Activated T-helper 1 cell treated with anti-CD3 and anti-CD28 coated beads, Interleukin-12 subunit alpha, Interleukin-12 subunit beta, Interleukin-2, Interleukin-4 antibody, amounts not matched to agents 30 ng/mL and 10 ng/mL and 1 ng/mL, durations not matched to agents 14 hours and 24 hours and 36 hours (primary cell): ENCODE data around the gene JAKMIP3. TPM values are rescaled to one million over a fixed set of nuclear protein-coding genes. Genes with fewer than 3 reads are reported as not detected.
A peak's percentile ranks its signal among the peaks of the same experiment; 100 is the strongest.
"Not testable (repeated sequence)": the region's sequence is repeated elsewhere in the genome, so short reads cannot be mapped to it uniquely, and the experiment has no call there.

Source experiments
- DNase-seq: peaks from one replicate; pipeline ENCODE4 v3.0.0; 2021; ENCODE audit warnings: low spot score
- H3K27ac Mint-ChIP-seq: one replicate; pipeline ENCODE4 v1.8.0; 2021; ENCODE audit warnings: mild to moderate bottlenecking, mixed read lengths
- H3K27me3 Mint-ChIP-seq: one replicate; pipeline ENCODE4 v1.8.0; 2022; ENCODE audit warnings: mild to moderate bottlenecking, moderate library complexity, mixed read lengths; ENCODE audit not compliant: insufficient read depth
- H3K36me3 Mint-ChIP-seq: one replicate; pipeline ENCODE4 v1.8.0; 2021; ENCODE audit warnings: low read depth, mixed read lengths
- H3K4me1 Mint-ChIP-seq: one replicate; pipeline ENCODE4 v1.8.0; 2021; ENCODE audit warnings: low read depth, mixed read lengths
- H3K4me3 Mint-ChIP-seq: one replicate; pipeline ENCODE4 v1.8.0; 2021; ENCODE audit warnings: mild to moderate bottlenecking, moderate library complexity, mixed read lengths
- H3K9me3 Mint-ChIP-seq: one replicate; pipeline ENCODE4 v1.8.0; 2021; ENCODE audit warnings: mixed read lengths
- intact Hi-C: fragments of 100-400 bp; cut with micrococcal nuclease; formaldehyde crosslinking; loops from one replicate; pipeline ENCODE4 v1.15.1; 2024
- total RNA-seq: library from RNA; stranded (reverse); gene quantifications from 2 replicates; pipeline ENCODE4 v1.2.3, GENCODE V29; 2022

The JAKMIP3 gene
- total RNA-seq, 1 donor from 2014 or later: 1.1 TPM

- no peaks in the 10 kb centered on the region for H3K9me3 Mint-ChIP-seq
- H3K27me3 Mint-ChIP-seq: peaks cover 2% of the 10 kb centered on the region
- no peak for DNase-seq
- intact Hi-C loops: no loop called here
- no peak overlapping the region for H3K4me3 Mint-ChIP-seq
- no peaks in the 10 kb centered on the region for H3K4me1 Mint-ChIP-seq
- no peak overlapping the region for H3K27ac Mint-ChIP-seq
- no peaks in the 10 kb centered on the region for H3K36me3 Mint-ChIP-seq
Observed at GRCh38 chr10:132076578-132077081, 10.9 kb downstream of the JAKMIP3 start.

- Mint-ChIP-seq H3K4me1 (no peaks in the 10 kb centered on the region), H3K4me3 (no peak overlapping the region), H3K27me3 (peaks cover 2% of the 10 kb centered on the region), H3K27ac (no peak overlapping the region), H3K36me3 (no peaks in the 10 kb centered on the region), H3K9me3 (no peaks in the 10 kb centered on the region)
- intact Hi-C loops: no loop called here
- no peak for DNase-seq
Observed at GRCh38 chr10:132077091-132077490, 11.3 kb downstream of the JAKMIP3 start.

GRCh38 chr10:132078746-132079345, 13.1 kb downstream of the JAKMIP3 start:
- no peaks in the 10 kb centered on the region for H3K4me1 Mint-ChIP-seq
- H3K27me3 Mint-ChIP-seq: peaks cover 3% of the 10 kb centered on the region
- no peaks in the 10 kb centered on the region for H3K9me3 Mint-ChIP-seq
- intact Hi-C loops: no loop called here
- DNase-seq: no peak
- no peak overlapping the region for H3K27ac Mint-ChIP-seq
- H3K36me3 Mint-ChIP-seq: no peaks in the 10 kb centered on the region
- H3K4me3 Mint-ChIP-seq: no peak overlapping the region

GRCh38 chr10:132084384-132084783, 18.6 kb downstream of the JAKMIP3 start:
- H3K36me3 Mint-ChIP-seq, H3K27ac Mint-ChIP-seq, H3K4me3 Mint-ChIP-seq, intact Hi-C loops, H3K4me1 Mint-ChIP-seq, H3K27me3 Mint-ChIP-seq, DNase-seq, H3K9me3 Mint-ChIP-seq: not testable (repeated sequence)

- H3K36me3 Mint-ChIP-seq, H3K4me3 Mint-ChIP-seq, H3K27ac Mint-ChIP-seq, intact Hi-C loops, H3K9me3 Mint-ChIP-seq, DNase-seq: not testable (repeated sequence)
- H3K27me3 Mint-ChIP-seq: peaks cover 20% of the 10 kb centered on the region
- peaks cover 17% of the 10 kb centered on the region for H3K4me1 Mint-ChIP-seq
Observed at GRCh38 chr10:132093236-132093635, 27.5 kb downstream of the JAKMIP3 start.

GRCh38 chr10:132094581-132095234, 29.0 kb downstream of the JAKMIP3 start:
- Mint-ChIP-seq H3K27ac (no peak overlapping the region), H3K9me3 (no peaks in the 10 kb centered on the region), H3K27me3 (peaks cover 16% of the 10 kb centered on the region), H3K4me1 (peaks cover 17% of the 10 kb centered on the region), H3K36me3 (no peaks in the 10 kb centered on the region), H3K4me3 (no peak overlapping the region)
- intact Hi-C loops: no loop called here
- no peak for DNase-seq

- Mint-ChIP-seq H3K9me3 (no peaks in the 10 kb centered on the region), H3K27ac (no peak overlapping the region), H3K27me3 (peaks cover 12% of the 10 kb centered on the region), H3K4me1 (peaks cover 17% of the 10 kb centered on the region), H3K36me3 (no peaks in the 10 kb centered on the region), H3K4me3 (no peak overlapping the region)
- DNase-seq: no peak
- intact Hi-C loops: no loop called here
Observed at GRCh38 chr10:132095403-132096113, 29.8 kb downstream of the JAKMIP3 start.

GRCh38 chr10:132096223-132096622, 30.5 kb downstream of the JAKMIP3 start:
- peaks cover 5% of the 10 kb centered on the region for H3K27me3 Mint-ChIP-seq
- DNase-seq: peak; percentile 7
- no peak overlapping the region for H3K27ac Mint-ChIP-seq

GRCh38 chr10:132096863-132097478, 31.2 kb downstream of the JAKMIP3 start:
- Mint-ChIP-seq H3K27ac (no peak overlapping the region), H3K9me3 (no peaks in the 10 kb centered on the region), H3K36me3 (no peaks in the 10 kb centered on the region), H3K4me3 (no peak overlapping the region), H3K27me3 (peaks cover 2% of the 10 kb centered on the region), H3K4me1 (peaks cover 17% of the 10 kb centered on the region)
- DNase-seq: no peak
- intact Hi-C loops: no loop called here

More at GRCh38 chr10:132096223-132096622, 30.5 kb downstream of the JAKMIP3 start:
- peaks cover 17% of the 10 kb centered on the region for H3K4me1 Mint-ChIP-seq
- no peaks in the 10 kb centered on the region for H3K36me3 Mint-ChIP-seq
- no peak overlapping the region for H3K4me3 Mint-ChIP-seq
- intact Hi-C loops: no loop called here
- no peaks in the 10 kb centered on the region for H3K9me3 Mint-ChIP-seq

GRCh38 chr10:132097609-132098377, 32.0 kb downstream of the JAKMIP3 start:
- H3K9me3 Mint-ChIP-seq: no peaks in the 10 kb centered on the region
- H3K36me3 Mint-ChIP-seq: no peaks in the 10 kb centered on the region
- no peak for DNase-seq
- no peak overlapping the region for H3K27ac Mint-ChIP-seq
- intact Hi-C loops: no loop called here
- peaks cover 17% of the 10 kb centered on the region for H3K4me1 Mint-ChIP-seq
- H3K27me3 Mint-ChIP-seq: peaks cover 2% of the 10 kb centered on the region
- no peak overlapping the region for H3K4me3 Mint-ChIP-seq

- Mint-ChIP-seq H3K36me3 (no peaks in the 10 kb centered on the region), H3K27ac (no peak overlapping the region), H3K9me3 (no peaks in the 10 kb centered on the region), H3K4me1 (peaks cover 17% of the 10 kb centered on the region), H3K4me3 (no peak overlapping the region), H3K27me3 (peaks cover 2% of the 10 kb centered on the region)
- no peak for DNase-seq
- intact Hi-C loops: no loop called here
Observed at GRCh38 chr10:132098539-132099388, 33.0 kb downstream of the JAKMIP3 start.
